Measurements from ENCODE around the gene FAM53C.
"Not testable (repeated sequence)": the region's sequence is repeated elsewhere in the genome, so short reads cannot be mapped to it uniquely, and the experiment has no call there.

- not testable (repeated sequence) for TF ChIP-seq POLR2A, CTCF (IDR thresholded peaks at IDR 0.05)
Measured at GRCh38 chr5:138318211-138318610, 19.9 kb upstream of the FAM53C start.
